NCI-H460 (cell line): ENCODE data around the gene TFG. TPM values are rescaled to one million over a fixed set of nuclear protein-coding genes. Genes with fewer than 3 reads are reported as not detected.

Source experiments
- DNase-seq: peaks from one replicate; pipeline ENCODE4 v3.0.0-alpha.2; 2016; ENCODE audit warnings: low read depth; ENCODE audit errors: extremely low read depth
- total RNA-seq: library from RNA; depleted of rRNA; stranded (reverse); fragments of >200 nt; shearing (Covaris generic); gene quantifications from 2 replicates; pipeline ENCODE4 v1.2.3, GENCODE V29; 2014

Gene TFG
- total RNA-seq, 1 experiment from 2014 or later, result 83.4 TPM

- DNase-seq, result no peak
Observed at GRCh38 chr3:100753846-100754245, 44.6 kb downstream of the TFG start.

- DNase-seq, result no peak
Observed at GRCh38 chr3:100754563-100755334, 45.5 kb downstream of the TFG start.

GRCh38 chr3:100756441-100756840 is 47.1 kb downstream of the TFG start:
- DNase-seq, result no peak

GRCh38 chr3:100759159-100759558 is 49.9 kb downstream of the TFG start:
- DNase-seq, result no peak

- DNase-seq, result no peak
Observed at GRCh38 chr3:100759950-100760349, 50.7 kb downstream of the TFG start.

GRCh38 chr3:100760377-100760776 is 51.1 kb downstream of the TFG start:
- DNase-seq, result no peak

- DNase-seq, result no peak
Observed at GRCh38 chr3:100761211-100761942, 52.1 kb downstream of the TFG start.

- DNase-seq, result no peak
Observed at GRCh38 chr3:100761951-100762350, 52.7 kb downstream of the TFG start.

- DNase-seq, result no peak
Observed at GRCh38 chr3:100765437-100765975, 56.2 kb downstream of the TFG start.

- no peak for DNase-seq
Observed at GRCh38 chr3:100766069-100766468, 56.8 kb downstream of the TFG start.

GRCh38 chr3:100769693-100770092 is 60.4 kb downstream of the TFG start:
- no peak for DNase-seq

GRCh38 chr3:100775226-100775625 is 65.9 kb downstream of the TFG start:
- DNase-seq, result no peak

- no peak for DNase-seq
Observed at GRCh38 chr3:100775669-100776068, 66.4 kb downstream of the TFG start.

- no peak for DNase-seq
Observed at GRCh38 chr3:100776097-100776729, 66.9 kb downstream of the TFG start.

- DNase-seq, result no peak
Observed at GRCh38 chr3:100776746-100777145, 67.5 kb downstream of the TFG start.

GRCh38 chr3:100777271-100777670 is 68.0 kb downstream of the TFG start:
- DNase-seq, result no peak

- DNase-seq, result no peak
Observed at GRCh38 chr3:100779480-100779879, 70.2 kb downstream of the TFG start.

- no peak for DNase-seq
Observed at GRCh38 chr3:100780071-100780622, 70.9 kb downstream of the TFG start.

GRCh38 chr3:100781301-100781700 is 72.0 kb downstream of the TFG start:
- no peak for DNase-seq

GRCh38 chr3:100782348-100782747 is 73.1 kb downstream of the TFG start:
- DNase-seq, result no peak

GRCh38 chr3:100782906-100783305 is 73.6 kb downstream of the TFG start:
- no peak for DNase-seq
